DMS114 treated with DMSO at 0.1 percent for 48 hours (cell line): ENCODE measurements around the gene RNF167.

Experiments used
- DNase-seq: peaks from one replicate; lab custom pipeline; 2025; ENCODE audit not compliant: unreplicated experiment; lab: John Stamatoyannopoulos, UW

Gene RNF167

GRCh38 chr17:4939796-4940554 is at the start of gene RNF167, which contains the start of gene SLC25A11:
Gene RNF167 (plus strand): TSS chr17:4940268. CDS start chr17:4940910, 642 bp downstream.
Gene SLC25A11 (minus strand): TSS chr17:4940046. CDS start chr17:4939910, 136 bp downstream.
- DNase-seq: peak; percentile 99

- DNase-seq: no peak
These were observed 48.4 kb upstream of the RNF167 start for GRCh38 chr17:4891411-4892410.

- DNase-seq: no peak
These were observed 47.4 kb upstream of the RNF167 start for GRCh38 chr17:4892499-4893221.

- no peak for DNase-seq
These were observed 46.8 kb upstream of the RNF167 start for GRCh38 chr17:4893272-4893671.

GRCh38 chr17:4893721-4894560 is 46.1 kb upstream of the RNF167 start:
- no peak for DNase-seq

- no peak for DNase-seq
These were observed 44.9 kb upstream of the RNF167 start for GRCh38 chr17:4895121-4895520.

GRCh38 chr17:4895657-4896331 is 44.3 kb upstream of the RNF167 start:
- DNase-seq: no peak

- no peak for DNase-seq
These were observed 43.5 kb upstream of the RNF167 start for GRCh38 chr17:4896332-4897197.

GRCh38 chr17:4897198-4897687 is 42.8 kb upstream of the RNF167 start:
- DNase-seq: no peak

GRCh38 chr17:4897785-4898184 is 42.3 kb upstream of the RNF167 start:
- no peak for DNase-seq

- DNase-seq: no peak
These were observed 41.7 kb upstream of the RNF167 start for GRCh38 chr17:4898351-4898750.

- no peak for DNase-seq
These were observed 41.1 kb upstream of the RNF167 start for GRCh38 chr17:4898927-4899326.

- DNase-seq: peak; percentile 67
These were observed 40.5 kb upstream of the RNF167 start, which contains the start of gene C17orf107 for GRCh38 chr17:4899341-4900230. Gene C17orf107 (plus strand): TSS chr17:4899536. CDS start chr17:4899763, 227 bp downstream.

GRCh38 chr17:4900231-4901107 is 39.6 kb upstream of the RNF167 start:
- no peak for DNase-seq

GRCh38 chr17:4901108-4901647 is 38.9 kb upstream of the RNF167 start:
- no peak for DNase-seq
